BLaER1 treated with 17β-estradiol and CSF1 and Interleukin-3, amounts not matched to agents 10 nM and 100 nM (cell line): ENCODE results near the gene SNX8.
"Not testable (repeated sequence)": the region's sequence is repeated elsewhere in the genome, so short reads cannot be mapped to it uniquely, and the experiment has no call there.

Experiments used
- H3K27ac ChIP-seq, 11 experiments: shearing (Covaris generic); formaldehyde crosslinking; 2 replicates each; pipeline ENCODE4 v1.8.1; 2022
- H3K27me3 ChIP-seq, 11 experiments: shearing (Covaris generic); formaldehyde crosslinking; 2 replicates each; pipeline ENCODE4 v1.8.1; 2022
- H3K36me3 ChIP-seq, 11 experiments: shearing (Covaris generic); formaldehyde crosslinking; 2 replicates each; pipeline ENCODE4 v1.8.1; 2022
- H3K4me1 ChIP-seq, 10 experiments: shearing (Covaris generic); formaldehyde crosslinking; 2 replicates each; pipeline ENCODE4 v1.8.1; 2022
- H3K4me2 ChIP-seq, 11 experiments: shearing (Covaris generic); formaldehyde crosslinking; 2 replicates each; pipeline ENCODE4 v1.8.1; 2022
- H3K4me3 ChIP-seq, 10 experiments: shearing (Covaris generic); formaldehyde crosslinking; 2 replicates each; pipeline ENCODE4 v1.8.1; 2022
- H3K9ac ChIP-seq, 11 experiments: shearing (Covaris generic); formaldehyde crosslinking; 2 replicates each; pipeline ENCODE4 v1.8.1; 2022
- H3K9me3 ChIP-seq, 11 experiments: shearing (Covaris generic); formaldehyde crosslinking; replicated peaks in 1 of 11; 2 replicates each; pipeline ENCODE4 v1.8.1; 2022
- H4K20me1 ChIP-seq, 11 experiments: shearing (Covaris generic); formaldehyde crosslinking; 2 replicates each; pipeline ENCODE4 v1.8.1; 2022
- Cebpa-rat ChIP-seq, 11 experiments: shearing (Covaris generic); IDR thresholded peaks; 2 replicates each; pipeline ENCODE4 v1.8.1; 2022

Gene SNX8

DNA sequence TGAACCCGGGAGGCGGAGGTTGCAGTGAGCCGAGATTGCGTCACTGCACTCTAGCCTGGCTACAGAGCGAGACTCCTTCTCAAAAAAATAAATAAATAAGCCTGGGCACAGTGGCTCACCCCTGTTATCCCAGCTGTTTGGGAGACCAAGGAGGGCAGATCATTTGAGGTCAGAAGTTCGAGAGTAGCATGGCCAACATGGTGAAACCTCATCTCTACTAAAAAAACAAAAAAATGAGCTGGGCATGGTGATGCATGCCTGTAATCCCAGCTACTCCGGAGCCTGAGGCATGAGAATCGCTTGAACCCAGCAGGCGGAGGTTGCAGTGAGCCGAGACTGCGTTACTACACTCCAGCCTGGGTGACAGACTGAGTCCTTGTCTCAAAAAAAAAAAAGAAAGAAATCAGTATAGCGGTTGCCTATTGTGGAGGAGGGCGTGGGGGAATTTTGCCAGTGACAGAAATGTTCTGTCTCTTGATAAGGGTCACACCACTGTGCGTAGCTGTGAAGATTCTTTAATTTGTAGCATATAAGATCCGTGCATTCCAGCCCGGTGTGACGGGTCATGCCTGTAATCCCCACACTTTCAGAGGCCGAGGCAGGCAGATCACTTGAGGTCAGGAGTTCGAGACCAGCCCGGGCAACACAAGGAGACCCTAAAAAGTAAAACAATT is 22.5 kb upstream of the SNX8 start:
- peaks cover 2 to 13% (median 7%) of the 10 kb centered on the region in 10 experiments; a peak in 10 of 20 replicates for H3K4me1 ChIP-seq
- no peak overlapping the region for H3K27ac ChIP-seq
- no peak for TF ChIP-seq Cebpa-rat (IDR thresholded peaks at IDR 0.05)
- H3K36me3 ChIP-seq, result peaks cover 0 to 12% (median 0%) of the 10 kb centered on the region in 11 experiments; a peak in 3 of 22 replicates
- no peak overlapping the region for H3K4me3 ChIP-seq
- no peaks in the 10 kb centered on the region for H4K20me1 ChIP-seq
- no peaks in the 10 kb centered on the region for H3K27me3 ChIP-seq
- no peak overlapping the region for H3K4me2 ChIP-seq
- no peaks in the 10 kb centered on the region for H3K9me3 ChIP-seq
- no peak overlapping the region for H3K9ac ChIP-seq

DNA sequence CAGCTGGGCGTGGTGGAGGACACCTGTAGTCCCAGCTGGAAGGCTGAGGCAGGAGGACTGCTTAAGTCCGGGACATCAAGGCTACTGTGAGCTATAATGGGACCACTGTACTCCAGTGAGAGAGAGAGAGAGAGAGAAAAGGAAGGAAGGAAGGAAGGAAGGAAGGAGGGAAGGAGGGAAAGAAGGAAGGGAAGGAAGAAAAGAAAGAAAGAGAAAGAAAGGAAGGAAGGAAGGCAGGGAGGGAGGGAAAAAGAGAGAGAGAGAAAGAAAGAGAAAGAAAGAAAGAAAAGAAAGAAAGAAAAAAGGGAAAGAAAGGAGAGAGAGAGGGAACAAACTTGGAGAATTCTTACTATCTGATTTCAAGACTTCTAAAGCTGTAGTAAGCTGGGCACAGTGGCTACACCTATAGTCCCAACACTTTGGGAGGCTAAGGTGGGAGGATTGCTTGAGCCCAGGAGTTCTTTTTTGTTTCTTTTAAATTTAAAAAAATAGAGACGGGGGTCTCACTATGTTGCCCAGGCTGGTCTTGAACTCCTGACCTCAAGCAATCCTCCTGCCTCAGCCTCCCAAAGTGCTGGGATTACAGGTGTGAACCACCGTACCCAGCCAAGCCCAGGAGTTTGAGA is 18.5 kb upstream of the SNX8 start:
- H3K27ac ChIP-seq, H3K9me3 ChIP-seq, H3K4me2 ChIP-seq, H3K4me3 ChIP-seq, H4K20me1 ChIP-seq, H3K9ac ChIP-seq, H3K27me3 ChIP-seq: not testable (repeated sequence)
- Histone ChIP-seq H3K36me3 (peaks cover 0 to 12% (median 0%) of the 10 kb centered on the region in 11 experiments; a peak in 3 of 22 replicates), H3K4me1 (peaks cover 3 to 19% (median 9%) of the 10 kb centered on the region in 10 experiments; a peak in 12 of 20 replicates)

DNA sequence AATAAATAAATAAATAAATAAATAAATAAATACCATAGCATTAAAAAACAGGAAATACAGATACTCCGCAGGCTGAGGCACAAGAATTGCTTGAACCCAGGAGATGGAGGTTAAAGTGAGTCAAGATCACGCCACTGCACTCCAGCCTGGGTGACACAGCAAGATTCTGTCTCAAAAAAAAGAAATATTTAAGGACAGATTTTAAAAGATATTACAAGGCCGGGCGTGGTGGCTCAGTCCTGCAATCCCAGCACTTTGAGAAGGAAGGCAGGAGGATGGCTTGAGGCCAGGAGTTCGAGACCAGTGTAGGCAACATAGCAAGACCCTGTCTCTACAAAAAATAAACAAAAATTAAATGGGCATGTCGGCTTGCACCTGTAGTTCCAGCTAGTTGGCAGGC is 17.5 kb upstream of the SNX8 start:
- H4K20me1 ChIP-seq, result no peaks in the 10 kb centered on the region

DNA sequence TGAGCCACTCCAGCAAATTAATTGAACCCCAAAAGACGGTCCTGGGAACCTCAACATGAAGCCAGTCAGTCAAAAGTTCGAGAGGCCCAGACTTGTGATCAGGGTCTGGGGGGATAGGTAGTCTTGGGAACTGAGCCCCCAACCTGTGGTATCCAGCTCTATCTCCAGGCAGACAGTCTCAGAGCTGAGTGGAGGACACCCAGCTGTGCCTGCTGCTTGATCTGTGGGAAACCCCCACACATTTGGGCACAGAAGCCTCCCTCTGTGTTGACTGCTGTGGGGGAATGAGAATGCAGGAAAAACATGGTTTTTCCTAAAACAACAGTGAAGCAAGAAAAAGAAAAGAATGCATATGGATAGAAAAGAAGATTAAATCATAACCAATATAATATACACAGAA is 16.3 kb upstream of the SNX8 start:
- Histone ChIP-seq H3K4me2 (no peak overlapping the region), H3K27me3 (no peaks in the 10 kb centered on the region), H3K4me1 (peaks cover 16 to 41% (median 23%) of the 10 kb centered on the region in 10 experiments), H3K27ac (no peak overlapping the region; a peak in 1 of 22 replicates), H3K4me3 (no peak overlapping the region), H3K36me3 (peaks cover 0 to 7% (median 0%) of the 10 kb centered on the region in 11 experiments; a peak in 2 of 22 replicates), H3K9me3 (no peaks in the 10 kb centered on the region), H4K20me1 (no peaks in the 10 kb centered on the region), H3K9ac (no peak overlapping the region)
- no peak for TF ChIP-seq Cebpa-rat (IDR thresholded peaks at IDR 0.05)

More for the DNA sequence above, 17.5 kb upstream of the SNX8 start:
- no peak for TF ChIP-seq Cebpa-rat (IDR thresholded peaks at IDR 0.05)
- H3K9ac ChIP-seq, result no peak overlapping the region
- peaks cover 0 to 9% (median 0%) of the 10 kb centered on the region in 11 experiments; a peak in 3 of 22 replicates for H3K36me3 ChIP-seq
- H3K9me3 ChIP-seq, result no peaks in the 10 kb centered on the region
- H3K27ac ChIP-seq, result no peak overlapping the region
- H3K4me2 ChIP-seq, result peak overlapping the region in 2 of 11 experiments; percentile 38 to 53; a peak in 4 of 22 replicates
- H3K4me1 ChIP-seq, result peaks cover 9 to 29% (median 14%) of the 10 kb centered on the region in 10 experiments; a peak in 17 of 20 replicates
- no peaks in the 10 kb centered on the region for H3K27me3 ChIP-seq
- H3K4me3 ChIP-seq, result no peak overlapping the region

DNA sequence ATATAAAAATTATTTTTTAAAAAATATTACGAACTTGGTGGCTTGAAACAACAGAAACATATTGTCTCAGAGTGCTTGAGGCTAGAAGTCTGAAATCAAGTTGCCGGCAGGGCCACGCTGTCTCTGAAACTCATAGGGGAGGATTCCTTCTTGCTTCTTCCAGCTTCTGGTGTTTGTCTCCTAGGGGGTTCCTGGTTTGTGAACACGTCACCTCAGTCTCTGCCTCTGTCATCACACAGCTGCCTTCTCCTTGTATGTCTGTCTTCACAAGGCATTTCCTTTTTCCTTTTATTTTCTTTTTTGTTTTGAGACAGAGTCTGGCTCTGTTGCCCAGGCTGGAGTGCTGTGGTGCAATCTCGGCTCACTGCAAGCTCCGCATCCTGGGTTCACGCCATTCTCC is 12.7 kb upstream of the SNX8 start:
- no peaks in the 10 kb centered on the region for H3K9me3 ChIP-seq

DNA sequence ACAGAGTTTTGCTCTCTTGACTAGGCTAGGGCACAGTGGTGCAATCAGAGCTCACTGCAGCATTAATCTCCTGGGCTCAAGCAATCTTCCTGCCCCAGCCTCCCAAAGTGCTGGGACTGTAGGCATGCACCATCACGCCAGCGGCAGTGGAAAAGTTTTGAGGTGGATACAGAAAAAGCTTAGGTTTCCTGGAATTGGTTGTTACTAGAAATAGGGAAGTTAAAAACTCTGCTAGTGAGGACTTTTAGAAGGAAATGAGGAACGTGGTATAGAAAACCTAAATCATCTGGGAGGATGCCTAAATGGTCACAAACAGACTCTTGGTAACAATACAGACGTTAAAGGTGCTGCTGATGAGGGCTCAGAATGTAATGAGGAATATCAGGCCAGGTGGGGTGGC is 10.9 kb upstream of the SNX8 start:
- Histone ChIP-seq H3K4me1 (peaks cover 16 to 63% (median 30%) of the 10 kb centered on the region in 10 experiments), H3K4me3 (no peak overlapping the region; a peak in 2 of 20 replicates), H3K27ac (peak overlapping the region in 8 of 11 experiments; percentile 1 to 87 (median 50); a peak in 12 of 22 replicates), H3K9me3 (no peaks in the 10 kb centered on the region), H3K27me3 (no peaks in the 10 kb centered on the region), H4K20me1 (no peaks in the 10 kb centered on the region), H3K9ac (peak overlapping the region in 6 of 11 experiments; percentile 15 to 74 (median 62); a peak in 11 of 22 replicates), H3K4me2 (peak overlapping the region; percentile 53 to 90 (median 71)), H3K36me3 (no peaks in the 10 kb centered on the region)
- no peak for TF ChIP-seq Cebpa-rat (IDR thresholded peaks at IDR 0.05)

More for the DNA sequence above, 12.7 kb upstream of the SNX8 start:
- Histone ChIP-seq H3K4me1 (peaks cover 16 to 65% (median 30%) of the 10 kb centered on the region in 10 experiments), H3K27me3 (no peaks in the 10 kb centered on the region), H3K36me3 (no peaks in the 10 kb centered on the region), H3K9ac (peak overlapping the region in 3 of 11 experiments; percentile 29 to 53 (median 48); a peak in 4 of 22 replicates), H3K4me3 (no peak overlapping the region), H3K27ac (peak overlapping the region in 4 of 11 experiments; percentile 2 to 87 (median 82); a peak in 6 of 22 replicates), H4K20me1 (no peaks in the 10 kb centered on the region), H3K4me2 (peak overlapping the region in 7 of 11 experiments; percentile 0 to 90 (median 49); a peak in 9 of 22 replicates)
- TF ChIP-seq Cebpa-rat (IDR thresholded peaks at IDR 0.05), result 0 out of 22 replicates have a peak, but pooled peaks of 2 of the 11 experiments have one; percentile 8 to 11

DNA sequence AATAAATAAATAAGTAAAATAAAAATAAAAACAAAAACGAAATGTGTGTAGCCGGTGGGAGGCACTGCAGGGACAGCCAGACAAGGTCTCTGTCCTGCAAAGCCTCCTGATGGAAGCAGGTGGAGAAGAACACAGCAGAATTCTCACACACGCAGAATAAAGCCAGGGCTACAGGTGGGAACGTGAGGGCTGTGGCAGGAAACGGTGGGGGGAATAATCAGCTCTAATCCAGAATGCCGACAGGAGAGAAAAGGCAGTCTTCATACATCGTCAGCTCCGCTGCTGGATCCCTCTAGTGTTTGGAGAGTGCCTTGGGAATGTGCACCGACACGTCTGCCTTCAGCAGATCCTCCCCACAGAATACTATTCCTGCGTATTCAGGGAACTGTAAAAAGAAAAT is 6.8 kb upstream of the SNX8 start:
- no peaks in the 10 kb centered on the region for H4K20me1 ChIP-seq
- peaks cover 42 to 80% (median 51%) of the 10 kb centered on the region in 10 experiments for H3K4me1 ChIP-seq
- no peak for TF ChIP-seq Cebpa-rat (IDR thresholded peaks at IDR 0.05)
- H3K27ac ChIP-seq, result no peak overlapping the region
- H3K9me3 ChIP-seq, result peaks cover 0 to 5% (median 1%) of the 10 kb centered on the region in 11 experiments; a peak in 8 of 22 replicates
- H3K4me2 ChIP-seq, result no peak overlapping the region
- no peaks in the 10 kb centered on the region for H3K27me3 ChIP-seq
- no peak overlapping the region for H3K4me3 ChIP-seq
- H3K9ac ChIP-seq, result no peak overlapping the region
- H3K36me3 ChIP-seq, result no peaks in the 10 kb centered on the region

DNA sequence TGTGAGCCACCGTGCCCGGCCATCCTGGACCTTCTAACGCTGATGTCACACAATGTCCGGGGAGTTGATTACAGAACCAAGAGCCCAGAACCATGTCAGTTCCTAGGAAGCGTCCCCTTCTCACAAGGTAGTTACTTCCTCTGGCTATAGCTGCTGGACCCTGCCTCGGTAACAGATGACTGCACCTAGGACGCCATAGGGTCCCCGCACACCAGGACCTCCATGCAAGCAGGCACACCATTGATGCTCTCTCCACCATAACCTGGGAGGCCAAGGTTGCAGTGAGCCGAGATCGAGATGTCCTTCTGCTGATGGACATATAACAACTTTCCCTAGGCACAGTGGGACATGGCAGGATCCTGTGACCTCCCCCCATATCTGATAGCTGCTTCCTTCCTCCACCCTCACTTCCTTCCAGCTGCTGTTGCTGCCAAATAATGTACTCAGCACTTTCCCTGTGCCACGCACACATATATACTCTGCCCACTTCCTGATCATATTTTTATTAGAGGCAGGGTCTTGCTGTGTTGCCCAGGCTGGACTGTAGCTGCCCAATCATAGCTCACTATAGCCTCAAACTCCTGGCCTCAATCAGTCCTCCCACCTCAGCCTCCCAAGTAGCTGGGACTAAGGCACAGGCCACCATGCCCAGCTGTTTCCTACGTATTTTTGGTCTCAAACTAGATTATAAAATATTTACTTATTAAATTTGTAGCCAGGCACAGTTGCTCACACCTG is 3.5 kb upstream of the SNX8 start:
- Histone ChIP-seq H3K4me2 (peak overlapping the region; percentile 57 to 78 (median 72)), H3K27ac (peak overlapping the region in 8 of 11 experiments; percentile 2 to 54 (median 27); a peak in 13 of 22 replicates), H4K20me1 (peaks cover 0 to 7% (median 0%) of the 10 kb centered on the region in 11 experiments; a peak in 4 of 22 replicates), H3K27me3 (no peaks in the 10 kb centered on the region), H3K4me1 (peaks cover 36 to 55% (median 41%) of the 10 kb centered on the region in 10 experiments), H3K9ac (no peak overlapping the region), H3K9me3 (peaks cover 0 to 13% (median 7%) of the 10 kb centered on the region in 11 experiments; a peak in 10 of 22 replicates), H3K36me3 (no peaks in the 10 kb centered on the region), H3K4me3 (no peak overlapping the region)
- no peak for TF ChIP-seq Cebpa-rat (IDR thresholded peaks at IDR 0.05)
